HL-60 (cell line): ENCODE data around the gene GLP1R.

Source experiments
- DNase-seq, 2 experiments: peaks; one replicate each; pipeline ENCODE4 v3.0.0-alpha.2; 2010 to 2020; ENCODE audit warnings: low read depth in 1 of 2, low spot score in 1 of 2
- H3K27ac ChIP-seq: fragments of 250-450 bp; sonication (Bioruptor Pico); replicated peaks from 2 replicates; pipeline ENCODE4 v1.5.1; 2020; ENCODE audit warnings: mild to moderate bottlenecking, moderate library complexity
- H3K27me3 ChIP-seq: fragments of 250-450 bp; sonication (Bioruptor Pico); 2 replicates; pipeline ENCODE4 v1.5.1; 2021; ENCODE audit warnings: mild to moderate bottlenecking, moderate library complexity; ENCODE audit not compliant: insufficient read depth, poor library complexity, severe bottlenecking
- H3K4me3 ChIP-seq: replicated peaks from 2 replicates; pipeline ENCODE4 v1.5.1; 2011; ENCODE audit warnings: mild to moderate bottlenecking, control low read depth, low read length; ENCODE audit not compliant: insufficient read depth
- CTCF ChIP-seq: IDR thresholded peaks from one replicate; pipeline ENCODE4 v1.5.1; 2011; ENCODE audit warnings: low read length, control low read depth, inconsistent platforms; ENCODE audit not compliant: insufficient read depth
- GABPA ChIP-seq: IDR thresholded peaks from 2 replicates; pipeline ENCODE4 v1.6.1; 2012; ENCODE audit warnings: low read depth
- POLR2AphosphoS5 ChIP-seq: IDR thresholded peaks from 2 replicates; pipeline ENCODE4 v1.6.1; 2012; ENCODE audit warnings: low read depth
- SPI1 ChIP-seq: IDR thresholded peaks from 2 replicates; pipeline ENCODE4 v1.6.1; 2012; ENCODE audit warnings: low read depth, mild to moderate bottlenecking, borderline replicate concordance
- TF ChIP-seq, protein P1 (sequence below): IDR thresholded peaks from 2 replicates; pipeline ENCODE4 v1.6.1; 2012; ENCODE audit warnings: low read depth; ENCODE audit not compliant: insufficient replicate concordance

GLP1R gene

GRCh38 chr6:39057251-39058155 lies 8.9 kb downstream of the GLP1R start:
- Histone ChIP-seq H3K4me3 (no peak overlapping the region), H3K27ac (no peak overlapping the region), H3K27me3 (no peaks in the 10 kb centered on the region)
- TF ChIP-seq CTCF = no peak
- TF ChIP-seq GABPA = no peak
- TF ChIP-seq, protein P1, sequence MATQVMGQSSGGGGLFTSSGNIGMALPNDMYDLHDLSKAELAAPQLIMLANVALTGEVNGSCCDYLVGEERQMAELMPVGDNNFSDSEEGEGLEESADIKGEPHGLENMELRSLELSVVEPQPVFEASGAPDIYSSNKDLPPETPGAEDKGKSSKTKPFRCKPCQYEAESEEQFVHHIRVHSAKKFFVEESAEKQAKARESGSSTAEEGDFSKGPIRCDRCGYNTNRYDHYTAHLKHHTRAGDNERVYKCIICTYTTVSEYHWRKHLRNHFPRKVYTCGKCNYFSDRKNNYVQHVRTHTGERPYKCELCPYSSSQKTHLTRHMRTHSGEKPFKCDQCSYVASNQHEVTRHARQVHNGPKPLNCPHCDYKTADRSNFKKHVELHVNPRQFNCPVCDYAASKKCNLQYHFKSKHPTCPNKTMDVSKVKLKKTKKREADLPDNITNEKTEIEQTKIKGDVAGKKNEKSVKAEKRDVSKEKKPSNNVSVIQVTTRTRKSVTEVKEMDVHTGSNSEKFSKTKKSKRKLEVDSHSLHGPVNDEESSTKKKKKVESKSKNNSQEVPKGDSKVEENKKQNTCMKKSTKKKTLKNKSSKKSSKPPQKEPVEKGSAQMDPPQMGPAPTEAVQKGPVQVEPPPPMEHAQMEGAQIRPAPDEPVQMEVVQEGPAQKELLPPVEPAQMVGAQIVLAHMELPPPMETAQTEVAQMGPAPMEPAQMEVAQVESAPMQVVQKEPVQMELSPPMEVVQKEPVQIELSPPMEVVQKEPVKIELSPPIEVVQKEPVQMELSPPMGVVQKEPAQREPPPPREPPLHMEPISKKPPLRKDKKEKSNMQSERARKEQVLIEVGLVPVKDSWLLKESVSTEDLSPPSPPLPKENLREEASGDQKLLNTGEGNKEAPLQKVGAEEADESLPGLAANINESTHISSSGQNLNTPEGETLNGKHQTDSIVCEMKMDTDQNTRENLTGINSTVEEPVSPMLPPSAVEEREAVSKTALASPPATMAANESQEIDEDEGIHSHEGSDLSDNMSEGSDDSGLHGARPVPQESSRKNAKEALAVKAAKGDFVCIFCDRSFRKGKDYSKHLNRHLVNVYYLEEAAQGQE = no peak
- TF ChIP-seq POLR2AphosphoS5 = no peak
- TF ChIP-seq SPI1 = no peak
- DNase-seq = no peak

DNA sequence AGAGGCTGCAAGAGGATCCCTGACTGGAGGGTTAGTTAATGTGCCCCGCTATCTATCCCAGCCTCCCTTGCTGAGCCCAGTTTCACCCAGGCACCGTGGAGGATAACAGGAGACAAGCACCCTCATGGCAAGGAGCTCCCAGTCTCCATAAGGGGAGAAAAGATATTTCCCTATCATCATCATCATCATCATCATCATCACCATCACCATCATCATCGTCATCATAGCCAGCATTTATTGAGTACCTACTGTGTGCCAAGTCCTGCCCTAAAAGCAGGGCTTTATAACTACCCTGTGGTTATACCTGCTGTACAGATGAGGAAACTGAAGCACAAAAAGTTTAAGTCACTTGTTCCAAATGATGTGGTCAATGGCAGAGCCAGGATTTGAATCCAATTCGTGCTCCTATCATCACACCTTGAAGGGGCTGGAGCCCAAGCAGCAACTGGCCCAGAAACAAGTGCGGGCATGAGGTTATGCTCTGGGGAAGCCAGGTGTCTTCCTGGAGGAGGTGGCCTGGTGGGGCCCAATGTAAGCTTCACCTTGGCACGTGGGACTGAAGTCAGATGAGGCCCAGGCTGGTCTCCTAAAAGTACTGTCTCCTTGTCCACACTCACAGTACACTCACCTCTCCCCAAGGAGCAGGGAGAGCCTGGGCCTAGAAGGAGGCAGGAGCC lies 10.0 kb downstream of the GLP1R start:
- DNase-seq = no peak
- no peak overlapping the region for H3K27ac ChIP-seq
- TF ChIP-seq POLR2AphosphoS5 = no peak
- TF ChIP-seq, protein P1 = no peak
- no peak for TF ChIP-seq SPI1
- no peak for TF ChIP-seq GABPA
- no peak for TF ChIP-seq CTCF
- H3K27me3 ChIP-seq = no peaks in the 10 kb centered on the region
- H3K4me3 ChIP-seq = no peak overlapping the region

- no peak overlapping the region for H3K27ac ChIP-seq
- TF ChIP-seq CTCF (no peak), SPI1 (no peak), POLR2AphosphoS5 (no peak), GABPA (no peak)
- TF ChIP-seq, protein P1 = no peak
- no peak for DNase-seq
- no peaks in the 10 kb centered on the region for H3K27me3 ChIP-seq
- no peak overlapping the region for H3K4me3 ChIP-seq
These were observed 11.1 kb downstream of the GLP1R start for GRCh38 chr6:39059496-39060310.
